Neural progenitor cell (in vitro differentiated cells): ENCODE data around the gene DHX29. TPM values are rescaled to one million over a fixed set of nuclear protein-coding genes. Genes with fewer than 3 reads are reported as not detected.
"Not testable (repeated sequence)": the region's sequence is repeated elsewhere in the genome, so short reads cannot be mapped to it uniquely, and the experiment has no call there.

Experiments used
- DNase-seq: peaks from one replicate; pipeline ENCODE4 v3.0.0-alpha.2; 2016; ENCODE audit warnings: low spot score
- H2AFZ ChIP-seq: fragments of 200-600 bp; sonication (generic); replicated peaks from 2 replicates; pipeline ENCODE4 v1.6.1; 2016; ENCODE audit warnings: antibody characterized with exemption
- H3F3A ChIP-seq: fragments of 200-600 bp; sonication (generic); 2 replicates; pipeline ENCODE4 v1.6.1; 2016; ENCODE audit warnings: antibody characterized with exemption, low read depth
- H3K27ac ChIP-seq: fragments of 200-600 bp; sonication (generic); 2 replicates; pipeline ENCODE4 v1.5.1; 2016; ENCODE audit warnings: mild to moderate bottlenecking
- H3K27me3 ChIP-seq: fragments of 200-600 bp; sonication (generic); 2 replicates; pipeline ENCODE4 v1.6.1; 2016; ENCODE audit warnings: mild to moderate bottlenecking, moderate library complexity
- H3K36me3 ChIP-seq: fragments of 200-600 bp; sonication (generic); 2 replicates; pipeline ENCODE4 v1.5.1; 2016
- H3K4me1 ChIP-seq: fragments of 200-600 bp; sonication (generic); 2 replicates; pipeline ENCODE4 v1.6.1; 2016; ENCODE audit warnings: mixed run types
- H3K4me2 ChIP-seq: fragments of 200-600 bp; sonication (generic); 2 replicates; pipeline ENCODE4 v1.6.1; 2016
- H3K4me3 ChIP-seq: fragments of 200-600 bp; sonication (generic); 2 replicates; pipeline ENCODE4 v1.5.1; 2016
- H3K79me2 ChIP-seq: fragments of 200-600 bp; sonication (generic); 2 replicates; pipeline ENCODE4 v1.6.1; 2016; ENCODE audit warnings: low read depth
- H3K9ac ChIP-seq: fragments of 200-600 bp; sonication (generic); 2 replicates; pipeline ENCODE4 v1.6.1; 2016
- H3K9me3 ChIP-seq: fragments of 200-600 bp; sonication (generic); 2 replicates; pipeline ENCODE4 v1.5.1; 2016; ENCODE audit warnings: low read depth
- H4K20me1 ChIP-seq: fragments of 200-600 bp; sonication (generic); 2 replicates; pipeline ENCODE4 v1.6.1; 2016; ENCODE audit warnings: low read depth
- H3K27ac Mint-ChIP-seq: 3 replicates; pipeline ENCODE4 v1.8.0; 2021; ENCODE audit warnings: mixed read lengths
- H3K27me3 Mint-ChIP-seq: 2 replicates; pipeline ENCODE4 v1.8.0; 2022; ENCODE audit warnings: low read depth, mild to moderate bottlenecking, inconsistent platforms, moderate library complexity, mixed read lengths; ENCODE audit not compliant: insufficient read depth
- H3K36me3 Mint-ChIP-seq: 3 replicates; pipeline ENCODE4 v1.8.0; 2021; ENCODE audit warnings: mixed read lengths
- H3K4me1 Mint-ChIP-seq: 3 replicates; pipeline ENCODE4 v1.8.0; 2021; ENCODE audit warnings: mixed read lengths
- H3K4me3 Mint-ChIP-seq: 3 replicates; pipeline ENCODE4 v1.8.0; 2021; ENCODE audit warnings: mild to moderate bottlenecking, moderate library complexity, mixed read lengths
- H3K9me3 Mint-ChIP-seq: 3 replicates; pipeline ENCODE4 v1.8.0; 2020; ENCODE audit warnings: mixed read lengths
- EZH2 ChIP-seq: fragments of 200-600 bp; sonication (generic); IDR thresholded peaks from 2 replicates; pipeline ENCODE4 v1.6.1; 2017; ENCODE audit warnings: antibody characterized with exemption, mild to moderate bottlenecking, moderate library complexity
- EZH2phosphoT487 ChIP-seq: fragments of 200-600 bp; sonication (generic); IDR thresholded peaks from 2 replicates; pipeline ENCODE4 v1.6.1; 2017; ENCODE audit warnings: antibody characterized with exemption
- total RNA-seq: library from RNA; depleted of rRNA; stranded (reverse); fragments of >200 nt; gene quantifications from 2 replicates; pipeline ENCODE4 v1.2.3, GENCODE V29; 2015; ENCODE audit warnings: low replicate concordance
- TF ChIP-seq, protein P1 (sequence below): fragments of 200-600 bp; sonication (generic); IDR thresholded peaks from 2 replicates; pipeline ENCODE4 v1.5.1; 2017; ENCODE audit warnings: antibody characterized with exemption, mild to moderate bottlenecking

Gene DHX29
- total RNA-seq, 1 donor from 2014 or later: 44.0 TPM

DNA sequence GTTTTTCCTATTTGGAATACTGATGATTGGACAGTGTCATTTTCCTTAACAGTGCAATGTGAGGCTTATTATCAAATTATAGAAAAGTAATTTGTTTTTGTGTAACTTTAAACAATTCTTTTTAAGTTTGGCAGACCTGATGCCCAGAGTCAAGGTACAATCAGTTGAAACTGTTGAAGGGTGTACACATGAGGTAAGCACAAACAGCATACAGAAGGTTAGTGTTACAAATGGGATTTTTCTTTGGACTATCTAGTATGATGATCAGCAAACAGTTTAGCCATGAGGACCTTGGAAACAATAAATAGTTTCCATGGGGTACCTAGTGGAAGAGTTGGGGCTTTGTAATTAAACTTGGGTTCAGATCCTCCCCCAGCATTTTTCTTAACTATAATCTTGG lies 16.5 kb upstream of the DHX29 start:
- no peaks in the 10 kb centered on the region for H3K9me3 ChIP-seq
- H3K4me2 ChIP-seq: no peak overlapping the region
- no peaks in the 10 kb centered on the region for H3F3A ChIP-seq
- no peak overlapping the region for H3K4me3 Mint-ChIP-seq
- H3K36me3 Mint-ChIP-seq: peaks cover 16% of the 10 kb centered on the region
- H3K36me3 ChIP-seq: peaks cover 12% of the 10 kb centered on the region
- no peak overlapping the region for H3K9ac ChIP-seq
- H3K4me3 ChIP-seq: no peak overlapping the region
- TF ChIP-seq EZH2phosphoT487 (no peak), EZH2 (no peak)
- TF ChIP-seq, protein P1, sequence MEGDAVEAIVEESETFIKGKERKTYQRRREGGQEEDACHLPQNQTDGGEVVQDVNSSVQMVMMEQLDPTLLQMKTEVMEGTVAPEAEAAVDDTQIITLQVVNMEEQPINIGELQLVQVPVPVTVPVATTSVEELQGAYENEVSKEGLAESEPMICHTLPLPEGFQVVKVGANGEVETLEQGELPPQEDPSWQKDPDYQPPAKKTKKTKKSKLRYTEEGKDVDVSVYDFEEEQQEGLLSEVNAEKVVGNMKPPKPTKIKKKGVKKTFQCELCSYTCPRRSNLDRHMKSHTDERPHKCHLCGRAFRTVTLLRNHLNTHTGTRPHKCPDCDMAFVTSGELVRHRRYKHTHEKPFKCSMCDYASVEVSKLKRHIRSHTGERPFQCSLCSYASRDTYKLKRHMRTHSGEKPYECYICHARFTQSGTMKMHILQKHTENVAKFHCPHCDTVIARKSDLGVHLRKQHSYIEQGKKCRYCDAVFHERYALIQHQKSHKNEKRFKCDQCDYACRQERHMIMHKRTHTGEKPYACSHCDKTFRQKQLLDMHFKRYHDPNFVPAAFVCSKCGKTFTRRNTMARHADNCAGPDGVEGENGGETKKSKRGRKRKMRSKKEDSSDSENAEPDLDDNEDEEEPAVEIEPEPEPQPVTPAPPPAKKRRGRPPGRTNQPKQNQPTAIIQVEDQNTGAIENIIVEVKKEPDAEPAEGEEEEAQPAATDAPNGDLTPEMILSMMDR: no peak
- no peak overlapping the region for H3K27ac Mint-ChIP-seq
- no peaks in the 10 kb centered on the region for H3K4me1 ChIP-seq
- H2AFZ ChIP-seq: no peak overlapping the region
- H3K9me3 Mint-ChIP-seq: no peaks in the 10 kb centered on the region
- no peaks in the 10 kb centered on the region for H3K27me3 ChIP-seq
- no peak overlapping the region for H3K27ac ChIP-seq
- H3K79me2 ChIP-seq: peaks cover 81% of the 10 kb centered on the region
- no peak for DNase-seq
- peaks cover 23% of the 10 kb centered on the region for H4K20me1 ChIP-seq
- no peaks in the 10 kb centered on the region for H3K4me1 Mint-ChIP-seq
- H3K27me3 Mint-ChIP-seq: no peaks in the 10 kb centered on the region

DNA sequence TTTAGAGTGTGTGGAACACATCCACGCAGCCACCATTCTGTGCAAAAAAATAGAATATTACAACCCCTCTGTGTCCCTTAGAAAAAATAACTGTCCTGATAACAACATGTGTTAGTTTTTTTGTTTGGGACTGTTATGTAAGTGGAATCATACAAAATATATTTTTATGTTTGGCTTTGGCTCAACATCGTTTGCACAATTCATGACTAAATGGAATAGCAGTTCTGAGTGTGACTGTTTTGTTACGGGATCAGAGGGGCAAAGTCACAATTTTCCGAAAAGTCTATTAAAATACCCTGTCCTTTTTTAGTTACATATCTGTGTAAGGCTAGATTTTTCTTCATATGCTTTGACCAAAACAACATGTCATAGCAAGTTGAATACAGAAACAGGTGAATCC lies 13.1 kb upstream of the DHX29 start:
- Histone ChIP-seq H2AFZ (no peak overlapping the region), H3K27me3 (no peaks in the 10 kb centered on the region), H3K9ac (no peak overlapping the region), H3F3A (no peaks in the 10 kb centered on the region), H3K79me2 (peaks cover 94% of the 10 kb centered on the region), H4K20me1 (peaks cover 27% of the 10 kb centered on the region), H3K4me2 (no peak overlapping the region), H3K4me3 (no peak overlapping the region), H3K9me3 (no peaks in the 10 kb centered on the region), H3K4me1 (no peaks in the 10 kb centered on the region), H3K36me3 (peaks cover 9% of the 10 kb centered on the region), H3K27ac (no peak overlapping the region)
- H3K27ac Mint-ChIP-seq: no peak overlapping the region
- H3K4me1 Mint-ChIP-seq: no peaks in the 10 kb centered on the region
- TF ChIP-seq EZH2 (no peak), EZH2phosphoT487 (no peak)
- TF ChIP-seq, protein P1: no peak
- H3K9me3 Mint-ChIP-seq: peaks cover 16% of the 10 kb centered on the region
- no peak overlapping the region for H3K4me3 Mint-ChIP-seq
- DNase-seq: no peak
- H3K36me3 Mint-ChIP-seq: peaks cover 23% of the 10 kb centered on the region
- H3K27me3 Mint-ChIP-seq: no peaks in the 10 kb centered on the region

DNA sequence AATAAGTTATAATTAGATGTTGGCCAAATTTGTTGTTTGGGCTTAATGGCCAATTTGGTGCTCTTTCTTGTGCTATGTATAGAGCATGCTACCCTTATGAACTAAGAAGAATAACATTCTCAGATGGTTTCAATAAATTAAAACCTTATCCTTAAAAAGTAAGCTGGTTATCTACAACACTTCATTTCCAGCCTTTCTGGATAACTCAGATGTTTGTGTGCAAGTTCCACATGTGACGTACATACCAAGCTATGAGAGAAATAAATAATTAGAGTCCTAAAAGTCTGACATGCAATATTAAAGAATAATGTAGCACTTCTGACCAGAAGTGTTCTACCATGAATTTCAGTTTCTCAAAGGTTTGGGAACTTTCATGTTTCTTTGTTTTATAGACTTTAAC lies 12.0 kb upstream of the DHX29 start:
- Histone ChIP-seq H3K9me3 (no peaks in the 10 kb centered on the region), H3K27me3 (no peaks in the 10 kb centered on the region), H2AFZ (no peak overlapping the region), H3K4me3 (no peak overlapping the region), H3K27ac (no peak overlapping the region), H4K20me1 (peaks cover 27% of the 10 kb centered on the region), H3F3A (no peaks in the 10 kb centered on the region), H3K4me1 (no peaks in the 10 kb centered on the region), H3K4me2 (no peak overlapping the region), H3K79me2 (peaks cover 96% of the 10 kb centered on the region), H3K9ac (no peak overlapping the region), H3K36me3 (peaks cover 4% of the 10 kb centered on the region)
- Mint-ChIP-seq H3K27me3 (no peaks in the 10 kb centered on the region), H3K36me3 (peaks cover 22% of the 10 kb centered on the region), H3K4me1 (no peaks in the 10 kb centered on the region), H3K9me3 (peaks cover 19% of the 10 kb centered on the region), H3K4me3 (no peak overlapping the region), H3K27ac (no peak overlapping the region)
- no peak for DNase-seq
- TF ChIP-seq, protein P1: no peak

DNA sequence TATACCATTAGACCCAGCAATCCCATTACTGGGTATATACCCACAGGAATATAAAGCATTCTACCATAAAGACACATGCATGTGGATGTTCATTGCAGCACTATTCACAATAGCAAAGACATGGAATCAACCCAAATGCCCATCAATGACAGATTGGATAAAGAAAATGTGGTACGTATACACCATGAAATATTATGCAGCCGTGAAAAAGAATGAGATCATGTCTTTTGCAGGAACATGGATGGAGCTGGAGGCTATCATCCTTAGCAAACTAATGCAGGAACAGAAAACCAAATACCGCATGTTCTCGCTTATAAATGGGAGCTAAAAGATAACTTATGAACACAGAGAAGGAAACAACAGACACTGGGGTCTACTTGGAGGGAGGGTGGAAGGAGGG lies 10.7 kb upstream of the DHX29 start:
- not testable (repeated sequence) for H3K4me1 ChIP-seq, H3K27ac ChIP-seq, H3F3A ChIP-seq, H3K4me3 ChIP-seq, H3K27me3 ChIP-seq, H3K9me3 ChIP-seq, H3K27ac Mint-ChIP-seq, H3K9ac ChIP-seq, H3K4me1 Mint-ChIP-seq, H3K36me3 ChIP-seq, H3K27me3 Mint-ChIP-seq, H3K4me2 ChIP-seq, DNase-seq, H3K4me3 Mint-ChIP-seq, H2AFZ ChIP-seq
- Histone ChIP-seq H3K79me2 (peaks cover 100% of the 10 kb centered on the region), H4K20me1 (peaks cover 36% of the 10 kb centered on the region)
- Mint-ChIP-seq H3K9me3 (peaks cover 24% of the 10 kb centered on the region), H3K36me3 (peaks cover 26% of the 10 kb centered on the region)
